GM19099 (cell line): Measurements from ENCODE around the gene ST8SIA2.

ENCODE experiments used
- POLR2A ChIP-seq: IDR thresholded peaks from 3 replicates; pipeline ENCODE4 v1.6.1; 2011; ENCODE audit warnings: low read depth; ENCODE audit not compliant: insufficient read length; ENCODE audit errors: extremely low read depth

Gene ST8SIA2

GRCh38 chr15:92384381-92384780 is 9.3 kb upstream of the ST8SIA2 start:
- no peak for TF ChIP-seq POLR2A

GRCh38 chr15:92385096-92385495 is 8.6 kb upstream of the ST8SIA2 start:
- TF ChIP-seq POLR2A, result no peak

GRCh38 chr15:92391640-92392039 is 2.0 kb upstream of the ST8SIA2 start:
- no peak for TF ChIP-seq POLR2A

GRCh38 chr15:92392462-92392861 is 1.2 kb upstream of the ST8SIA2 start:
- no peak for TF ChIP-seq POLR2A

- TF ChIP-seq POLR2A, result no peak
Observed at GRCh38 chr15:92393980-92394308, 263 bp downstream of the ST8SIA2 start.

- no peak for TF ChIP-seq POLR2A
Observed at GRCh38 chr15:92394309-92395097, 822 bp downstream of the ST8SIA2 start.

GRCh38 chr15:92395098-92395635 is 1.5 kb downstream of the ST8SIA2 start:
- no peak for TF ChIP-seq POLR2A

- TF ChIP-seq POLR2A, result no peak
Observed at GRCh38 chr15:92399271-92399950, 5.7 kb downstream of the ST8SIA2 start.

GRCh38 chr15:92400573-92400972 is 6.9 kb downstream of the ST8SIA2 start:
- TF ChIP-seq POLR2A, result no peak

GRCh38 chr15:92400980-92401787 is 7.5 kb downstream of the ST8SIA2 start:
- TF ChIP-seq POLR2A, result no peak

- no peak for TF ChIP-seq POLR2A
Observed at GRCh38 chr15:92402751-92403150, 9.1 kb downstream of the ST8SIA2 start.

- TF ChIP-seq POLR2A, result no peak
Observed at GRCh38 chr15:92405942-92406341, 12.3 kb downstream of the ST8SIA2 start.

- TF ChIP-seq POLR2A, result no peak
Observed at GRCh38 chr15:92407321-92407720, 13.6 kb downstream of the ST8SIA2 start.

- no peak for TF ChIP-seq POLR2A
Observed at GRCh38 chr15:92407916-92408315, 14.2 kb downstream of the ST8SIA2 start.

GRCh38 chr15:92409006-92409405 is 15.3 kb downstream of the ST8SIA2 start:
- no peak for TF ChIP-seq POLR2A
